HuH-7.5 (cell line): ENCODE data around the gene RRAS2.
"Not testable (repeated sequence)": the region's sequence is repeated elsewhere in the genome, so short reads cannot be mapped to it uniquely, and the experiment has no call there.

ENCODE experiments used
- DNase-seq: peaks from one replicate; pipeline ENCODE4 v3.0.0; 2011; ENCODE audit warnings: low spot score

RRAS2 gene

DNA sequence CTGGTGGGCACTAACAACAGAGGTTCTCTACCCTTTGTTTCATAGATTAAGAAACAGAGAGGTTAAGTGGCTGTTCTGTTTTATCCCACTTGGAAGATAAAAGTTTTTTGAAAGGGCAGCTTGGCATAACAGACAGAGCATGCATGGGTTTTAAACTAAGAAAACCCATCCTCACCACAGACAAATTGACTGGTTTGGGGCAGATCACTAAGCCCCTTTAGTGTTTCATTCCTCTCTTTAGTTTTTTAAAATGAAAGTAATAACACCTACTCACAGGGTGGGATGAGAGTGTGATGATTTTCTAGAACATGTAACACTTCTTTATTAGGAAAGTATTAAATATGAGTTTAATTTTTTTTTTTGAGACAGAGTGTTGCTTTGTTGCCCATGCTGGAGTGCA, 12.3 kb upstream of the RRAS2 start:
- no peak for DNase-seq

- DNase-seq: no peak
These were observed 11.5 kb upstream of the RRAS2 start for GRCh38 chr11:14370496-14370895.

DNA sequence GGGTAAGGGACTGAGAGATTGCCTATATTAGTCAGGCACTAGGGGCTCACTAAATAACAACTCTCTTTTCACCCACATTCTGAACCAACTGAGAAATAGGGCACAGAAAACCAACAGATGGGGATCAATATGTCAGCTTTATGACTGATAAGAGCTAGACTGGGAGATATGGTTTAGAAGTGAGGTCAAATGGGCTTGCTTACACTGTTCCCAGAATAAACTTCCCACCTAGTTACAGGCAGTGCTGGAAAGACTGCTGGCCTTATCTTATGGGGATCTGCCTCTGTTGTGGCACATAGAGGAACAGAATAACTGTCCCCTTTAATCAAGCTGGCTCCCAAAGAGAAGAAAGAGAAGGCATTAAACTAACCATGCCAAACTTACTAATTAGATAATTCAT, 10.6 kb upstream of the RRAS2 start:
- no peak for DNase-seq

DNA sequence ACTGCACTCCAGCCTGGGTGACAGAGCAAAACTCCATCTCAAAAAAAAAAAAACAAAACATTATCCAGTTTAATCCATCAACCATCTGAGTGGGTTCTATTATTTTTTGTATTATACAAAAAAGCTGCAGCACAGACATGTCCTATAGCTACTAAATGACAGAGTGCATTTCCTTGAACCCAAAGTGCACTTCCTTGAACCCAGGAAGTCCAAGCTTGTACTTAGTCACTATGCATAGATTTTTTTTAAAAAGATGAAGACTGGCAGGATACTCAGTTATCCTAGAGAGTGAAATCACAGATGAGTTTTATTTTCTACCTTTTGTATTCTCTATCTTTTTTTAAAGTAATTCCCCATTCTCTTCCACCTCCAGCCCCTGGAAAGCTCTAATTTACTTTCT, 8.0 kb upstream of the RRAS2 start:
- DNase-seq: no peak

DNA sequence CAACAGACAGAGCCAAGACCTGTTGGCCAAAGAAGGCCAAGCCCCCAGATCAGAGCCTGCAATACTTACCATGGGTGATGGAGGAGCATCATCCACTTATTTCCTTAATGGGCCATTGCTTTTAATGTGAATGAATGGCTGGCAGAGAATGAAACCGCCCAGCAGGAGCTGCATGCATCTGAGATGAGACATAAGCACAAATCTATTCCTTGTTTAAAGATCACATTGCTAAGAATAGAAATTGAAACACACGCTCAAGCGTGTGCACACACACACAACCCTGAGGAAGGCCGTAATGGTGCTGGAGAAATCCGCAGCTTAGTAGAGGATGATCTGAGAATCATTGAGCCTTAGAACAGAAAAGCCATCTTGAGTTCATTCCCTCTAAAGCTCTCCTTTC, 5.3 kb upstream of the RRAS2 start:
- DNase-seq: no peak

DNA sequence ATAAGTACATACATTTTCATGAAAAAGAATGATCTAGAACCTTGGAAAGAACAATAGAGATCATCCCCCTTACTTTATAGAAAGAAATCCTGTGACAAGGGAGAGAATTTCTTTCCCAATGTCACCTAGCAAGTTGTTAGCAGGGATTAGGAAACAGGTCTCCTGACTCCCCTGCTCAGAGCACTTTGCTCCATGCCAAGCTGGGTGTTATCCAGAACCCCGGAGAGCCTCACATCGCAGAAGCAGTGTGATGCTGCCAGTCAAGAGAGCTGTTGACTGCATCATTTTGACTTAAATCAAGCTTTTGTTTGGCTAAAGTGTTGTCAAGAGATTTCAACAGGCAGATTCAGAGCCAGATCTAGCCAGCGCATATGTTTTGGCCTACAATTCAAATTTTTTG, 3.6 kb upstream of the RRAS2 start:
- no peak for DNase-seq

DNA sequence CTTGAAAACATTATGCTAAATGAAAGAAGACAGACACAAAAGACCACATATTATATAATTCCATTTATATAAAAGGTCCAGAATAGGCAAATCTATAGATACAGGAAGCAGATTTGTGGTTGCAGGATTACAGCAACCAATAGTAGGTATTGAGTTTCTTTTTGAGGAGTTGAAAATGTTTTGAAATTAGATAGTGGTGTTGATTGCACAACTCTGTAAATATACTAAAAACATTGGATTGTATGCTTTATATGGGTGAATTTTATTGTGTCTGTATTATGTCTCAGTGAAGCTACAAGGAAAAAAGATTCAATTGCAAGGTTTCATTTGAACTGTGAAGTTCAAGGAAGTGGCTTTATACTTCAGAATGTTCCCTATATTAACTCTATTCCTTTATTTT, 3.0 kb upstream of the RRAS2 start:
- DNase-seq: no peak

- DNase-seq: no peak
These were observed 2.0 kb upstream of the RRAS2 start for GRCh38 chr11:14360976-14361375.

DNA sequence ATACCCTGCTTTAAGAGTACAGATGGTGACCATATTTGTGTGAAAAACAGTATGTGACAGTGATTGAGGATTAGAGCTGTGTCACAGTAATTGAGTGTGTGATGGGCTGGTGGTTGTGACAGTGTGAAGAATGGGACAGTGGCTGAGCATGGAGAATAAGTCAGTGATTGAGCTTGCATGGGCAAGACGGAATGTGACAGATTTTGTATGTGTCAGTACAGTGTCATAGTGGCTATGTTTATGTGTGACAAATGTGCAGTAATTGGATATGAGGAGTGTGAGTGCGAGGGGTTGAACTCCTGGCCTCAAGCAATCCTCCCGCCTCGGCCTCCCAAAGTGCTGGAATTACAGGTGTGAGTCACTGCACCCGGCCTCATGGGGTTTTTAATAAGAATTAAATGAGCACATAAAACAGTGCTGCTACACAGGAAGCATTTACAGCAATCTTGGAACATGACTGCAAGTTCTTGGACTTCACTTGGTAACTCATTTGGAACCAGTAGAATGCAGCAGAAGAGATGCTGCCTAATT, 583 bp upstream of the RRAS2 start:
- DNase-seq: no peak

DNA sequence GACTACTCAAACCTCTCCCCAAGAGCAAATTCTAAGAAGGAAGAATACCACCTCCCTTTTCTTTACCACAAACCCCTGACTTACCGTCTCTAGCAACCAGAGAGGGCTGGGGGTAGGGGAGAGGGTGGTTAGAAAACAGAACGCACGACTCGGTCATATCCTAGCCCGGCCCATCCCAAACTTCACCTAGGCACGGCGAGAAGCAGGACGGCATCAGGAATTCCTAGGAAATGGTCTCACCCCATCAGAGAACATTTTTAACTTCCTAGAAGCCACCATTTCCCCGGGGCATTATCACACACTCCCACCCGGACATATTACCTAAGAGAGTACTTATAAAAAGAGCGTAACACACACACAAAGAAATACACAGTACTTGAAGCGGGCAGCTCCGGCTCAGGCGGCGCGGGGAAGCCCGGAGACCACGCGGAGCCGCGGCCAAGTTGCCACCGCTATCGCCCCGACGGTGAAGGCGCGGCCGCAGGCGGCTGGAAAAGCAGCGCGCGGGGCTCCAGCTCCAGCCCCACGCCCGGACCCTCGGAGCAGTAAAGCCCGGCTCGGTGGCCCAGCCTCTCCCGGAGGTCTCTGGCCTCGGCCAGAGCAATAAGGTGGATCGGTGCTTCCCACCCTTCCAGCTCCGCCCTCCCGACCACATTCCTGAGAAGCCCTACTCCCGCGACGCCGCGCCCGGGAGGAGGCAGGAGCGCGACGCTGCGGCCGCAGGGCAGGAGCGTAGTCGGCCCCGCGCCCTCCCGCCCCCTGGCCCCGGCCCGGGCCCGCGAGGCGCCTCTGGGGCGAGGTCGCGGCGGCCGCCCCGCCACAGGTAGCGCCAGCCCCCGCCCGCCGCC, 878 bp downstream of the RRAS2 start:
- DNase-seq: peak; percentile 61

DNA sequence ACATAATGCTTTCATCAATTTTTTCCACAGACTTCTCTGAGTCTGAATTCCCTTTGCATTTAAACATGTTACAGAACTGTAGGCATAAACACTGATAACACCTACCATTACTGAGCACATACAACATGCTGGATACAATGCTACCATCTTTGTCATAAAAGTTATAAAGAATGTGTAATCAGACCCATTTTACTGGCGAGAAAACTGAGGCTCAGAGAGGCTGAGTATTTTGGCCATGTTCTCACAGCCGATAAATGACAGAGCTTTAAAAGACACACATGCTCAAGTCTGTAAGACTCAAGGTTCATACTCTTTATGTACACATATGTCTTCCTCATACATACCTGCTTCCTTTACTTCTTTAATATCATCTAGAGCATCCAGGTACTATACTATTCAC, 2.6 kb downstream of the RRAS2 start:
- no peak for DNase-seq

GRCh38 chr11:14354604-14355003, 4.4 kb downstream of the RRAS2 start:
- DNase-seq: not testable (repeated sequence)

DNA sequence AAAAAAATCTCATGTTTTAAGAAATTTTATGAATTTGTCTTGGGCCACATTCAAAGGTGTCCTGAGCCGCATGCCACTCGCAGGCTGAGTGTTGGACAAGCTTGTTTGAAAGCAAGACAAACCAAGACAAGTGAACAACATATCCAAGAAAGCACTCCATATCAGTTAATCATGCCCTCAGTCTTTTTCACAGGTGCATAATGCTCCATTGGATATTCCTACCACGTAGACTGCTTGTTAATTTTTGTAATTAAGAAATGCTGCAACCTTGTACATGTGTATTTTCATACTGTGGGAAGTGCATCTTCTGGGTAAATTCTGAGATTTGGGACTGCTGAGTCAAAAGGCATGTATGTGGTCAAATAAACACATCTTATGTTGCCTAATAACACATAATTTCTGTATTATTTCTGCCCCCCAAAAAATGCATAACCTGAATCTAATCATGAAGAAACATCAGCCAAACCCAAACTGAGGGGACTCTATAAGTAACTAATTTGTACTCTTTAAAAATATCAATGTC, 8.2 kb downstream of the RRAS2 start:
- DNase-seq: no peak

DNA sequence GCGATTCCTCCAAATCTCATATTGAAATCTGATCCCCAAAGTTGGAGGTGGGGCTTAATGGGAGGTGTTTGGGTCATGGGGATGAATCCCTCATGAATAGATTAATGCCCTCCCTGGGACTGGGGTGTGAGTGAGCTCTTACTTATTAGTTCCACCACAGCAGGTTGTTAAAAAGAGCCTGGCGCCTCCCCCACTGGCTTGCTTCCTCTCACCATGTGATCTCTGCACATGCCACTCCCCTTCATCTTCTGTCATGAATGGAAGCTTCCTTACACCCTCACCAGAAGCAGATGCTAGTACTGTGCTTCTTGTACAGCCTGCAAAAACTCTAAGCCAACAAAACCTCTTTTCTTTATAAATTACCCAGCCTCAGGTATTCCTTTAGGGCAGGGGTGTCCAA, 8.8 kb downstream of the RRAS2 start:
- no peak for DNase-seq

GRCh38 chr11:14347991-14348390, 11.0 kb downstream of the RRAS2 start:
- DNase-seq: no peak

- DNase-seq: no peak
These were observed 11.5 kb downstream of the RRAS2 start for GRCh38 chr11:14347494-14347893.

GRCh38 chr11:14346303-14346955, 12.6 kb downstream of the RRAS2 start:
- no peak for DNase-seq

DNA sequence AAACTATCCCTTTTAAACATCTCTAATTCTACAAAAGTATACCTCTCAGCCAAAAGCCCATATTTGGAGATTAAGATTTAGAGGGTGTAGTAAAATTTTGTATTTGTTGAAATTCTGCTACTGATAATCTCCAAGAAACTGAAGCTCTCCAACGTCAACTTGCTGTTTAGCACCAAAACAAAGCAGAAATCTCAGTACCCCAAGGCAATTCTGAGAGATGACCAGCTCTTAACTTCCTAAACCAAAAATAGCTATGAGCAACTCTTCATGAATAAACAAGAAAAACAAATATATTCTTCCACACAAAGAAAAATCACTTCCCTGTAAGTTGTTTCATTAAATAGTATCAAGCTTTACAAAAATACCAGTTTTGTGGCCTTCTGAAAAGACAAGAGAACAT, 13.3 kb downstream of the RRAS2 start:
- no peak for DNase-seq

- not testable (repeated sequence) for DNase-seq
These were observed 14.0 kb downstream of the RRAS2 start for GRCh38 chr11:14345016-14345415.

DNA sequence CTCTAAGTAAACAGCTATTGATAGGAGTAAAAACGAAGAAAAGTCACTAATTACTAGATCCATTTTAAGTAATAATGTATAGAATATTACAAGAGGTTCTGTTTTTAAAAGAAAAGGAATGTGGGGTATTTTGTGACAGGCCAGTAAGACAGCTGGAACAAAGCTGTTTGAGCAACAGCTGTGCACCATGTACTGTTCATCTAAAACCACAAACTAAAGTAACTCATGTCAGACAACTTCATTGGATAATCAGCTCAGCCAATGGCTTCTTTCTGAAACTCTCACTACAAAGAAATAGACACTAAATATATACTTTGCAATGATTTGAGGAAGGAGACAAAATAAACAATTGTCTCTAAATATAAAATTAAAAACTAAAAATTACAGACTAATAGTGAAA, 16.1 kb downstream of the RRAS2 start:
- DNase-seq: no peak

- no peak for DNase-seq
These were observed 17.0 kb downstream of the RRAS2 start for GRCh38 chr11:14341968-14342367.

DNA sequence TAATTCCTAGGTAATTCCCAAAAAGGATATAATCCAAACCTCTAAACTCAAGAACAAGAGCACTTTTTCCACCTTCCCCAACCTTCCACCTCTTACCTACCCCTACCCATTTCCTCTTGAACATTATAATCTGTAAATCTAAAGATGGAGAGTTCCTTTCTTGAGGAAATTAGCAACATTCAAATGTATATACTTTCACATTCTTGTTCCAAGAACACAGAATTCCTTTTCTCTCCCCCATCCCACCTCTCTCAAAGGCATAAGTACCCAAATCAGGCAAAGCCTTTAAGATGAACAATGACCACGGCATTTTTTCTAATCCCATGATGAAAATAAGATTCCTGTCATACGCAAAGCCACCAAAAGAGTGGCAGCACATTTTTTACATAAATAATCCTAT, 18.3 kb downstream of the RRAS2 start:
- DNase-seq: no peak

DNA sequence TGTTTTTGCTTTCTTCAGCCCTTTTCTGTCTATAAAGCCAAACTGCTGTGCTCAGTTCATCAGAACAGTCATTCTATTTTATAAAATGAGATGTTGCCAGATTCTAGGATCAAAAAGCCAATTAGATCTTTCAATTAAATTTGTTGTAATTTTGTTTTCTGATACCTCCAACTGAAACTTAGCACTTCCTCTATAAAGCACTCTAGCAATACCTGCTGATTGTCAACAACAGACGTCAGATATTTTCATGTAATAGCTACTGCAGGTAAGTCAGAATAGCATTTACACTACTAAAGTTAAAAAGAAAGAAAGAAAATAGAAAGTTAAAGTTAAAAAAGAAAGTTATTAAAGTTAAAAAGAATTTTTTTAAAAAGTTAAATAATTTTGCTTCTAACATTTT, 19.6 kb downstream of the RRAS2 start:
- no peak for DNase-seq
